ENCODE data around the gene NPFF. TPM values are rescaled to one million over a fixed set of nuclear protein-coding genes. Genes with fewer than 3 reads are reported as not detected.

NPFF gene
- polyA plus RNA-seq, 1 experiment: not detected

GRCh38 chr12:53466640-53467039, 40.6 kb downstream of the NPFF start:
- no peak overlapping the region for H3K4me3 ChIP-seq (ENCODE audit: low read depth, low read length)
- TF ChIP-seq CTCF (IDR thresholded peaks at IDR 0.05; ENCODE audit: insufficient read depth, low read depth, low read length): no peak
- no peak for DNase-seq (ENCODE audit: low read depth)
- CTCF ChIA-PET: no interaction called here
- POLR2A ChIA-PET: no interaction called here
- H3K36me3 ChIP-seq (ENCODE audit: control insufficient read depth, insufficient read depth, low read length): peaks cover 52% of the 10 kb centered on the region
- no peaks in the 10 kb centered on the region for H3K27me3 ChIP-seq (ENCODE audit: control insufficient read depth, insufficient read depth, low read length)

GRCh38 chr12:53465679-53466078, 41.6 kb downstream of the NPFF start:
- no peak for DNase-seq (ENCODE audit: low read depth)
- no peak for TF ChIP-seq CTCF (IDR thresholded peaks at IDR 0.05; ENCODE audit: insufficient read depth, low read depth, low read length)
- Histone ChIP-seq H3K36me3 (ENCODE audit: control insufficient read depth, insufficient read depth, low read length) (peaks cover 59% of the 10 kb centered on the region), H3K4me3 (ENCODE audit: low read depth, low read length) (no peak overlapping the region), H3K27me3 (ENCODE audit: control insufficient read depth, insufficient read depth, low read length) (no peaks in the 10 kb centered on the region)
- ChIA-PET CTCF (interaction anchor here (1.0 kb wide), 1 partner anchor 10 kb away, joined by 4 read pairs; no protein-coding TSS in a partner anchor), POLR2A (no interaction called here)

DNA sequence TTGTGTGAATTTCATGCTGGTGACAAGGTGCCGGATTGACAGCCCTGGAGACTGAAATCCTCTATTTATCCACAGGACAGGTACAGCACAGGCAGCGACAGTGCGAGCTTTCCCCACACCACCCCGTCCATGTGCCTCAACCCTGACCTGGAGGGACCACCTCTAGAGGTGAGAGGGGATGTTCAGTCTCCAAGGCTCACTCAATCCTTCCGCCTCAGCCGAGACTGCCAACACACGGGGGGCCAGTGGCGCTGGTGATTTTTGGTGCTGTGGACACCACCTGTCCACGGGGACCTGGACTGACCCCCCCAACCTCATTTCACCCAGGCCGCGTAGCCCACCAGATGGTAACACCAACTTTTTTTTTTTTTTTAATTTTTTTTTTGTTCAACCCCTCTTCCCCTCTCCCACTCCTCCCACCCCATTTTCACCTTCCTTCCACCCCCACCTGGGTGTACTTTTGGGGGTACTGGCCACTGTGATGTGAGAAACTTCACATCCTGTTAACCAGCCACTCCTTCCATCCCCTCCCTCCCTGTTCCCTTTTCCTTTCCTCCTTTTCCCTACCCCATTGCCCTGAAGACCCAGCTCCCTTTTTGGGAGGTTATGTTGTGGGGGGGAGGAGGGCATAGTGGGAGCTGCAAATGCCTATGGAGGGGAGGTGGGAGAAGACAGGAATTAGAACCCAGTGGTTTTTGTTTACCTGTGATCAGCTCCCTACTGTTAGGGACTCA, 42.4 kb downstream of the NPFF start:
- H3K36me3 ChIP-seq (ENCODE audit: control insufficient read depth, insufficient read depth, low read length): peaks cover 63% of the 10 kb centered on the region
- CTCF ChIA-PET: interaction anchor here (1.0 to 1.1 kb wide), 2 partner anchors 10 to 12 kb away, joined by 3 to 4 read pairs; no protein-coding TSS in a partner anchor
- POLR2A ChIA-PET: no interaction called here
- no peaks in the 10 kb centered on the region for H3K27me3 ChIP-seq (ENCODE audit: control insufficient read depth, insufficient read depth, low read length)
- no peak overlapping the region for H3K4me3 ChIP-seq (ENCODE audit: low read depth, low read length)
- no peak for DNase-seq (ENCODE audit: low read depth)
- TF ChIP-seq CTCF (IDR thresholded peaks at IDR 0.05; ENCODE audit: insufficient read depth, low read depth, low read length): no peak

GRCh38 chr12:53463802-53464560, 43.3 kb downstream of the NPFF start:
- Histone ChIP-seq H3K4me3 (ENCODE audit: low read depth, low read length) (no peak overlapping the region), H3K36me3 (ENCODE audit: control insufficient read depth, insufficient read depth, low read length) (peaks cover 62% of the 10 kb centered on the region), H3K27me3 (ENCODE audit: control insufficient read depth, insufficient read depth, low read length) (no peaks in the 10 kb centered on the region)
- no peak for TF ChIP-seq CTCF (IDR thresholded peaks at IDR 0.05; ENCODE audit: insufficient read depth, low read depth, low read length)
- CTCF ChIA-PET: interaction anchor here (1.0 to 1.1 kb wide), 2 partner anchors 10 to 13 kb away, joined by 3 to 4 read pairs; no protein-coding TSS in a partner anchor
- POLR2A ChIA-PET: no interaction called here
- no peak for DNase-seq (ENCODE audit: low read depth)

DNA sequence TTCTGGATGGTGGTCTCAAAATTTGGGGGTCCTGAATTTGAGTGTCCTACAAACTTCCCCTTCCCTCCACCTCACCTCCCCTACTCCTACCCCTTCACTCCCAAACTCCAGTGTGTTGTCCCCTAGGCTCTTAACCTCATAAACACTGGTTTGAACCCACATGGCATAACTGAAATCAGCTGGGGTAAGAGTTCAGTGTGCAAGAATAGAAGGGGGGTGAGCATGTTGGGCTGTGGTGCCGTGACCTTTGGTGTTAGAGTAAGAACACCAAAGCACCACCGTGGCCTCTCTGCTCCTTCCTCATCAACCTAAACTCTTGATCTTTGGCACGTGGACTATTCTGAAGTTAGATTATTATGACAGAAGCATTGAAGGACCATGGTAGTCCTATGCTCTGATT, 44.3 kb downstream of the NPFF start:
- no peak for TF ChIP-seq CTCF (IDR thresholded peaks at IDR 0.05; ENCODE audit: insufficient read depth, low read depth, low read length)
- H3K36me3 ChIP-seq (ENCODE audit: control insufficient read depth, insufficient read depth, low read length): peaks cover 58% of the 10 kb centered on the region
- no peaks in the 10 kb centered on the region for H3K27me3 ChIP-seq (ENCODE audit: control insufficient read depth, insufficient read depth, low read length)
- no peak overlapping the region for H3K4me3 ChIP-seq (ENCODE audit: low read depth, low read length)
- CTCF ChIA-PET: no interaction called here
- no peak for DNase-seq (ENCODE audit: low read depth)
- POLR2A ChIA-PET: no interaction called here
